ENCODE data around the gene DLG4. TPM values are rescaled to one million over a fixed set of nuclear protein-coding genes. Genes with fewer than 3 reads are reported as not detected.

The DLG4 gene
- total RNA-seq, 2 donors from 2014 or later, result 3.3 to 8.3 TPM

DNA sequence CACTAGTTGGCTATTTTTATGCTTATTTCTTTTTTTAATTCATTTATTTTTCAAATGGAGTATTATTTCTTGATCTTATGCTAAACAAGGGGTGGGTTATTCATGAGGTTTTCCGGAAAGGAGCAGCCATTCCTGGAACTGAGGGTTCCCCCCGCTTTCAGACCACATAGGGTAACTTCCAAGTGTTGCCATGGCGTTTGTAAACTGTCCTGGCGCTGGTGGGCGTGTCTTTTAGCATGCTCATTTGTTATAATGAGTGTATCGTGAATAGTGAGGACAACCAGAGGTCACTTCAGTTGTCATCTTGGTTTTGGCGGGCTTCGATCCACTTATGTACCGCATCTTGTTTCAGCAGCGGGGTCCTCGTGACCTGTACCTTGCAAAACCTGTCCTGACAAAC is 75.4 kb downstream of the DLG4 start:
- Mint-ChIP-seq H3K4me3 (no peak overlapping the region), H3K36me3 (no peaks in the 10 kb centered on the region), H3K27ac (no peak overlapping the region), H3K27me3 (peaks cover 0 to 5% of the 10 kb centered on the region in 2 donors), H3K9me3 (no peaks in the 10 kb centered on the region), H3K4me1 (ENCODE audit: low read depth in 2 of 2) (no peaks in the 10 kb centered on the region)
- ATAC-seq, result no peak
- DNase-seq (ENCODE audit: low spot score), result no peak

DNA sequence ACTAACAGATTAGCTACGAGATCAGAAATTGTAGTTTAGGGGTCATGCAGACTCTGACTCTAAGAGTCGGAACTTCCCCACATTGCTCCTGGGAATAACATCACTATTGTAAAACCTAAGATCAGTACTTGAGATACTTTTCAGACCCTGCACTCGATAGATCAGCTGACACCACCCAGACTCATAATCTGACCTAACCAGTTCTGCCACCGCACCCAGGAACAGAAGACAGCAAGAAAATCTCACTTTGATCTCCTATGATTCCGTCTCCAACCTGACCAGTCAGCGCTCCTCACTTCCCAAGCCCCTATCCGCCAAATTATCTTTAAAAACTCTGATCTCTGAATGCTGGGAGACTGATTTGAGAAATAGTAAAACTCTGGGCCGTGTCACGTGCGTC is 77.8 kb downstream of the DLG4 start:
- Mint-ChIP-seq H3K27ac (no peak overlapping the region), H3K4me1 (ENCODE audit: low read depth in 2 of 2) (no peaks in the 10 kb centered on the region), H3K27me3 (peaks cover 0 to 6% of the 10 kb centered on the region in 2 donors), H3K36me3 (no peaks in the 10 kb centered on the region), H3K4me3 (no peak overlapping the region), H3K9me3 (no peaks in the 10 kb centered on the region)
- no peak for ATAC-seq
- DNase-seq (ENCODE audit: low spot score), result no peak

GRCh38 chr17:7139400-7139799 is 80.2 kb downstream of the DLG4 start:
- ATAC-seq (peak in 1 of 2 donors; percentile 24), DNase-seq (ENCODE audit: low spot score) (no peak)
- H3K9me3 Mint-ChIP-seq, result no peaks in the 10 kb centered on the region
- no peak overlapping the region for H3K27ac Mint-ChIP-seq
- peaks cover 0 to 11% of the 10 kb centered on the region in 2 donors for H3K27me3 Mint-ChIP-seq
- H3K36me3 Mint-ChIP-seq, result no peaks in the 10 kb centered on the region
- no peak overlapping the region for H3K4me3 Mint-ChIP-seq
- no peaks in the 10 kb centered on the region for H3K4me1 Mint-ChIP-seq (ENCODE audit: low read depth in 2 of 2)

- Mint-ChIP-seq H3K36me3 (no peaks in the 10 kb centered on the region), H3K9me3 (no peaks in the 10 kb centered on the region), H3K27me3 (peaks cover 0 to 11% of the 10 kb centered on the region in 2 donors), H3K4me1 (ENCODE audit: low read depth in 2 of 2) (no peaks in the 10 kb centered on the region), H3K27ac (no peak overlapping the region), H3K4me3 (no peak overlapping the region)
- DNase-seq (ENCODE audit: low spot score) (no peak), ATAC-seq (no peak)
These were observed 80.7 kb downstream of the DLG4 start for GRCh38 chr17:7138800-7139381.

GRCh38 chr17:7137171-7137943 is 82.3 kb downstream of the DLG4 start:
- peaks cover 0 to 13% of the 10 kb centered on the region in 2 donors for H3K27me3 Mint-ChIP-seq
- no peak overlapping the region for H3K4me3 Mint-ChIP-seq
- no peaks in the 10 kb centered on the region for H3K36me3 Mint-ChIP-seq
- DNase-seq (ENCODE audit: low spot score) (no peak), ATAC-seq (no peak)
- H3K4me1 Mint-ChIP-seq (ENCODE audit: low read depth in 2 of 2), result peaks cover 9 to 11% of the 10 kb centered on the region in 2 donors
- H3K9me3 Mint-ChIP-seq, result no peaks in the 10 kb centered on the region
- no peak overlapping the region for H3K27ac Mint-ChIP-seq

Other genes starting within 250 kb of the DLG4 start
- gene ALOX12, start 223.8 kb downstream of the DLG4 start, total RNA-seq, result not detected
- gene RNASEK, start 207.2 kb downstream of the DLG4 start, total RNA-seq, result 100 to 1,000 TPM; 206 to 224 TPM
- 1 to 10 TPM in 1 of 2 donors, under 1 TPM in 1; 0.73 to 1.1 TPM for gene BCL6B, start 196.8 kb downstream of the DLG4 start, total RNA-seq
- 10 to 100 TPM; 11.7 to 19.1 TPM for gene SLC16A13, start 183.8 kb downstream of the DLG4 start, total RNA-seq
- gene SLC16A11, start 175.7 kb downstream of the DLG4 start, total RNA-seq, result 1 to 10 TPM; 1.2 to 1.7 TPM
- not detected for gene CLEC10A, start 139.6 kb downstream of the DLG4 start, total RNA-seq
- under 1 TPM in 1 of 2 donors, not detected in 1; 0.33 TPM for gene ASGR2, start 105.0 kb downstream of the DLG4 start, total RNA-seq
- gene ASGR1, start 40.5 kb downstream of the DLG4 start, total RNA-seq, result under 1 TPM in 1 of 2 donors, not detected in 1; 0.95 TPM
- gene ACADVL, start 102 bp upstream of the DLG4 start, total RNA-seq, result 100 to 1,000 TPM; 651 to 710 TPM
- gene DVL2, start 14.7 kb upstream of the DLG4 start, total RNA-seq, result 10 to 100 TPM; 35.1 to 61.6 TPM
- 10 to 100 TPM; 40.1 to 55.2 TPM for gene PHF23, start 19.6 kb upstream of the DLG4 start, total RNA-seq
- 100 to 1,000 TPM; 197 to 277 TPM for gene GABARAP, start 22.6 kb upstream of the DLG4 start, total RNA-seq
- gene CTDNEP1, start 31.9 kb upstream of the DLG4 start, total RNA-seq, result 100 to 1,000 TPM; 145 to 165 TPM
- gene ELP5, start 32.4 kb upstream of the DLG4 start, total RNA-seq, result 10 to 100 TPM; 43.5 to 70.5 TPM
- gene CLDN7, start 42.6 kb upstream of the DLG4 start, total RNA-seq, result 1 to 10 TPM in 1 of 2 donors, under 1 TPM in 1; 0.73 to 1.1 TPM
- gene SLC2A4, start 61.9 kb upstream of the DLG4 start, total RNA-seq, result under 1 TPM in 1 of 2 donors, not detected in 1; 0.50 TPM
- gene YBX2, start 74.8 kb upstream of the DLG4 start, total RNA-seq, result not detected
- 1,000 to 10,000 TPM in 1 of 2 donors, 100 to 1,000 TPM in 1; 953 to 1,345 TPM for gene EIF5A, start 87.8 kb upstream of the DLG4 start, total RNA-seq
- gene GPS2, start 95.5 kb upstream of the DLG4 start, total RNA-seq, result 10 to 100 TPM; 58.1 to 87.0 TPM
- gene NEURL4, start 109.5 kb upstream of the DLG4 start, total RNA-seq, result 10 to 100 TPM; 37.6 to 76.7 TPM
- gene ACAP1, start 116.7 kb upstream of the DLG4 start, total RNA-seq, result 100 to 1,000 TPM; 240 to 419 TPM
- 10 to 100 TPM in 1 of 2 donors, 1 to 10 TPM in 1; 6.7 to 13.0 TPM for gene KCTD11, start 132.3 kb upstream of the DLG4 start, total RNA-seq
- not detected for gene TMEM95, start 135.3 kb upstream of the DLG4 start, total RNA-seq
- under 1 TPM in 1 of 2 donors, not detected in 1; 0.36 TPM for gene TNK1, start 161.3 kb upstream of the DLG4 start, total RNA-seq
- 10 to 100 TPM; 32.2 to 48.4 TPM for gene PLSCR3, start 174.7 kb upstream of the DLG4 start, total RNA-seq
- gene TMEM256, start 184.3 kb upstream of the DLG4 start, total RNA-seq, result 10 to 100 TPM; 40.1 to 51.1 TPM
- gene NLGN2, start 188.0 kb upstream of the DLG4 start, total RNA-seq, result 1 to 10 TPM; 2.3 to 7.7 TPM
- not detected for gene SPEM1, start 200.5 kb upstream of the DLG4 start, total RNA-seq
- not detected for gene SPEM2, start 205.8 kb upstream of the DLG4 start, total RNA-seq
- not detected for gene SPEM3, start 209.0 kb upstream of the DLG4 start, total RNA-seq
- 10 to 100 TPM; 11.2 to 14.2 TPM for gene TMEM102, start 215.6 kb upstream of the DLG4 start, total RNA-seq
- gene FGF11, start 219.7 kb upstream of the DLG4 start, total RNA-seq, result 1 to 10 TPM; 1.9 to 4.5 TPM
- gene CHRNB1, start 225.2 kb upstream of the DLG4 start, total RNA-seq, result 10 to 100 TPM; 10.4 to 13.7 TPM

All from natural killer cell treated with Interleukin-12 subunit alpha and Interleukin-12 subunit beta and Interleukin-15 and Interleukin-18, amount 100 ng/mL, for 72 hours (primary cell).